ENCODE data around the gene TP53TG3B.
"Not testable (repeated sequence)": the region's sequence is repeated elsewhere in the genome, so short reads cannot be mapped to it uniquely, and the experiment has no call there.

TP53TG3B gene

GRCh38 chr16:33360541-33360940 is at the start of gene TP53TG3B:
TSS of gene TP53TG3B (plus strand) at chr16:33360841. CDS start at chr16:33360909, 68 bp downstream.
- DNase-seq: not testable (repeated sequence)

GRCh38 chr16:33336226-33337012 is 24.2 kb upstream of the TP53TG3B start:
- DNase-seq: not testable (repeated sequence)

- DNase-seq: peak; percentile 0
These were observed 22.8 kb upstream of the TP53TG3B start for GRCh38 chr16:33337627-33338542.

- DNase-seq: not testable (repeated sequence)
These were observed 22.1 kb upstream of the TP53TG3B start for GRCh38 chr16:33338543-33338951.

- DNase-seq: peak; percentile 0
These were observed 21.3 kb upstream of the TP53TG3B start for GRCh38 chr16:33339093-33340061.

All from hematopoietic multipotent progenitor cell treated with erythropoietin and hydrocortisone succinate and interleukin-3 and kit ligand, for 8 days (in vitro differentiated cells).